ENCODE measurements around the gene TRIM8. TPM values are rescaled to one million over a fixed set of nuclear protein-coding genes. Genes with fewer than 3 reads are reported as not detected.

The TRIM8 gene
- total and polyA plus RNA-seq, 2 of the 4 experiments (the other 2 are of a cell fraction) = 25.5 to 126 TPM

- Histone ChIP-seq H3K9me1 (ENCODE audit: insufficient read depth, low read length) (peaks cover 53% of the 10 kb centered on the region), H3K27me3 (ENCODE audit: control insufficient read depth, insufficient read depth, low read length) (no peaks in the 10 kb centered on the region), H4K91ac (ENCODE audit: insufficient read depth, low read depth, low read length) (peak overlapping the region; percentile 96), H3K9me3 (ENCODE audit: control insufficient read depth, insufficient read depth, low read length) (no peaks in the 10 kb centered on the region), H2BK15ac (ENCODE audit: low read depth, low read length) (peak overlapping the region; percentile 91; the same call in 2 of the 3 replicates), H3K14ac (replicated peaks; ENCODE audit: low read depth, low read length) (peak overlapping the region; percentile 91), H2AK5ac (ENCODE audit: low read depth, low read length) (peak overlapping the region; percentile 100), H3K4ac (ENCODE audit: low read depth, low read length) (peak overlapping the region; percentile 98), H3K18ac (ENCODE audit: low read depth, low read length) (peak overlapping the region; percentile 88), H3K36me3 (ENCODE audit: control insufficient read depth, insufficient read depth, low read length) (peaks cover 4% of the 10 kb centered on the region; the same call in 1 of the 2 replicates), H3K56ac (ENCODE audit: extremely low read depth, insufficient read depth, low read length) (0 out of 2 replicates have a peak overlapping the region, but pooled peaks have one; percentile 56), H3K9ac (ENCODE audit: low read depth, low read length) (peak overlapping the region; percentile 66; the same call in 1 of the 2 replicates), H4K20me1 (ENCODE audit: insufficient read depth, low read length) (no peaks in the 10 kb centered on the region), H2BK20ac (ENCODE audit: low read depth, low read length) (peak overlapping the region; percentile 94), H3K4me1 (ENCODE audit: control insufficient read depth, insufficient read depth, low read length) (peaks cover 77% of the 10 kb centered on the region), H4K5ac (ENCODE audit: low read depth, low read length) (peak overlapping the region; percentile 63), H2BK5ac (ENCODE audit: low read depth, low read length, poor library complexity, severe bottlenecking) (peak overlapping the region; percentile 100), H3K79me1 (ENCODE audit: low read depth in 1 of 2, low read length in 2 of 2) (peaks cover 25 to 69% of the 10 kb centered on the region in 2 experiments), H3K27ac (ENCODE audit: insufficient read depth, low read length) (peak overlapping the region; percentile 96), H2AFZ (replicated peaks; ENCODE audit: low read length, poor library complexity) (peak overlapping the region; percentile 3), H3K23ac (ENCODE audit: low read depth, low read length) (peak overlapping the region; percentile 95), H2AK9ac (replicated peaks; ENCODE audit: low read depth, low read length, poor library complexity) (peak overlapping the region; percentile 86), H3K4me2 (ENCODE audit: low read depth, low read length) (no peak overlapping the region), H4K8ac (ENCODE audit: low read depth in 2 of 2, low read length in 2 of 2) (peak overlapping the region; percentile 74 to 93), H3K4me3 (ENCODE audit: insufficient read depth, low read depth, low read length) (no peak overlapping the region), H2BK120ac (ENCODE audit: low read depth, low read length) (peak overlapping the region; percentile 99)
- TSS peak; percentile 62 for BruUV-seq (replicated peaks)
- ATAC-seq (ENCODE audit: low read depth) (no peak), DNase-seq (no peak)
- in situ Hi-C loops (cut with MboI; ENCODE audit: low sequenced_read_pairs) = no loop called here
- dilution Hi-C loops (cut with HindIII; ENCODE audit: low sequenced_read_pairs, unreplicated experiment) = no loop called here
- ChIA-PET POLR2A (ENCODE audit: unreplicated experiment) (no interaction called here), CTCF (interaction anchor here (0.7 to 0.8 kb wide), 3 partner anchors 10 to 52 kb away, joined by 3 read pairs; no protein-coding TSS in a partner anchor)
- 90% methylated on average over 5 of the region's 10 CpGs; no CpG with 5 or more reads in 1 of the 2 experiments for WGBS, 2 experiments (ENCODE audit: extremely low coverage in 2 of 2, insufficient read length in 1 of 2)
- intact Hi-C loops (cut with micrococcal nuclease) = no loop called here
- TF ChIP-seq MAFK (IDR thresholded peaks at IDR 0.05; ENCODE audit: low read depth, low read length) (no peak), RFX5 (IDR thresholded peaks at IDR 0.05; ENCODE audit: low read depth, low read length) (no peak), CEBPB (IDR thresholded peaks at IDR 0.05; ENCODE audit: low read depth, low read length) (no peak), MAZ (IDR thresholded peaks at IDR 0.05; ENCODE audit: borderline replicate concordance, low read depth, low read length) (no peak), MXI1 (IDR thresholded peaks at IDR 0.05; ENCODE audit: borderline replicate concordance, low read depth, low read length) (no peak), BHLHE40 (IDR thresholded peaks at IDR 0.05; ENCODE audit: low read depth, low read length) (no peak), POLR2A (IDR thresholded peaks at IDR 0.05; ENCODE audit: low read depth, low read length) (no peak), RAD21 (IDR thresholded peaks at IDR 0.05; ENCODE audit: low read length) (no peak), CTCF (conservative IDR thresholded peaks at IDR 0.05; ENCODE audit: low read depth, low read length) (no peak), CHD1 (IDR thresholded peaks at IDR 0.05; ENCODE audit: low read depth, low read length) (no peak), ELK1 (IDR thresholded peaks at IDR 0.05; ENCODE audit: borderline replicate concordance, low read depth, low read length) (no peak), USF2 (IDR thresholded peaks at IDR 0.05; ENCODE audit: low read depth, low read length) (no peak), SMC3 (IDR thresholded peaks at IDR 0.05; ENCODE audit: low read depth, low read length) (no peak), FOS (IDR thresholded peaks at IDR 0.05; ENCODE audit: low read depth, low read length) (no peak)
Observed at GRCh38 chr10:102631525-102632393, 12.5 kb upstream of the TRIM8 start.
